ENCODE measurements around the gene MARCHF6. TPM values are rescaled to one million over a fixed set of nuclear protein-coding genes. Genes with fewer than 3 reads are reported as not detected.
"Not testable (repeated sequence)": the region's sequence is repeated elsewhere in the genome, so short reads cannot be mapped to it uniquely, and the experiment has no call there.

MARCHF6 gene
- total RNA-seq, 4 donors from 2014 or later, result 27.6 to 67.1 (median 37.0) TPM

DNA sequence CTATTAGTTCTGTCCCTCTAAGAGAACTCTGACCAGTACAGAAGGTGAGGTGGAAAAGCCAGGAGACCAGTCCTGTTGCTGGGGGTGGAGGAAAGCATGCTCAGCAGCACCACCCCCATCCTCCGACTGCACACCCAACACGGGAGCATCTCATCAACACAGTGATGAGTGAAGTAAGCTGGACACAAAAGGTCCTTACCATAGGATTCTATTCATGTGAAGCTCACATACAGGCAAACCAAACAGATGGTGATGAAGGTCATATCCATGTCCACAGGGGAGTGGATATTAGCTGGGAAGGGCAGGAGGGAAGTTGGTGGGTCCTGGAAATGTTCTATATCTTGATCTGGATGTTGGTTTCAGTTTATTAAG, 14.8 kb upstream of the MARCHF6 start:
- DNase-seq, result no peak
- no peaks in the 10 kb centered on the region for H3K36me3 ChIP-seq
- intact Hi-C loops (cut with DNase I), result no loop called here
- H3K4me1 ChIP-seq, result peaks cover 0 to 11% (median 4%) of the 10 kb centered on the region in 3 donors
- H3K27me3 ChIP-seq, result peaks cover 0 to 10% (median 0%) of the 10 kb centered on the region in 4 donors
- H3K9me3 ChIP-seq, result no peaks in the 10 kb centered on the region
- TF ChIP-seq POLR2A (IDR thresholded peaks at IDR 0.05), result no peak
- TF ChIP-seq, protein P1, sequence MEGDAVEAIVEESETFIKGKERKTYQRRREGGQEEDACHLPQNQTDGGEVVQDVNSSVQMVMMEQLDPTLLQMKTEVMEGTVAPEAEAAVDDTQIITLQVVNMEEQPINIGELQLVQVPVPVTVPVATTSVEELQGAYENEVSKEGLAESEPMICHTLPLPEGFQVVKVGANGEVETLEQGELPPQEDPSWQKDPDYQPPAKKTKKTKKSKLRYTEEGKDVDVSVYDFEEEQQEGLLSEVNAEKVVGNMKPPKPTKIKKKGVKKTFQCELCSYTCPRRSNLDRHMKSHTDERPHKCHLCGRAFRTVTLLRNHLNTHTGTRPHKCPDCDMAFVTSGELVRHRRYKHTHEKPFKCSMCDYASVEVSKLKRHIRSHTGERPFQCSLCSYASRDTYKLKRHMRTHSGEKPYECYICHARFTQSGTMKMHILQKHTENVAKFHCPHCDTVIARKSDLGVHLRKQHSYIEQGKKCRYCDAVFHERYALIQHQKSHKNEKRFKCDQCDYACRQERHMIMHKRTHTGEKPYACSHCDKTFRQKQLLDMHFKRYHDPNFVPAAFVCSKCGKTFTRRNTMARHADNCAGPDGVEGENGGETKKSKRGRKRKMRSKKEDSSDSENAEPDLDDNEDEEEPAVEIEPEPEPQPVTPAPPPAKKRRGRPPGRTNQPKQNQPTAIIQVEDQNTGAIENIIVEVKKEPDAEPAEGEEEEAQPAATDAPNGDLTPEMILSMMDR (IDR thresholded peaks at IDR 0.05), result no peak
- 100% methylated on average over 1 of the region's 2 CpGs for WGBS, 2 donors
- H3K27ac ChIP-seq, result no peak overlapping the region
- no peak overlapping the region for H3K4me3 ChIP-seq

DNA sequence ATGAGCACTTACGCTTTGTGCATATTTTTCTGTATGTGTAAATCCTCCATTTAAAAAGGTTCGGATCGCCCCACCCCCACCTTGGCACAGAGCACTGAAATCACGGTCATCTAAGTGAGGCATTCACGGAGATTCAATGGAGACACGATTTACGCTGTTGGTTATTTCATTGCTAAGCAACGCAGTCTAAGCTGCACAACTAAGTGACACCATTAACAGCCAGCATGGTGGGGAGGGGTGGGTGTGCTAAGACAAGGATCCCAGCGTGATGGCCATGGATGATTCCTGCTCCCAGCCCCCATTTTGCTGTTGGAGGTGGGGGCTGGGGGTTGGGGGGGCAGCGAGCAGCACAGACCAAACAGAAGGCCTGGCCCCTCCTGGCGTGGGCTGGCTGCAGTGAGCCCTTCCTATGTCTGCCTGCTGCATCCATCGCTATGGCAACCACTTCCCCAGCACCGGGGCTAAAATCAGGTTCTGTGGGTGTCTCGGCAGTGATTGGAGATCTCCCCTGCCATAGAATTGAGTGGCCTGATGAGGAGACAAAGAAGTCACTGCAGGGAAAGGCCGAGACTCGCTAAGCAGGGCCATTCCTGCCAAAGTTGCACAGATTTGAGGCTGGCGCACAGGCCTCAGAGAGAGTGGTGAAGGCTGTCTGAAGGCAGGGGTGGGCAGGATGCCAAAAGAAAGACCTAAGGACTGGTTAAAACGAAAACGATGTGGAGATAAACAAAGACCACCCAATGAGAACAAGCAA, 14.3 kb upstream of the MARCHF6 start:
- Histone ChIP-seq H3K27ac (no peak overlapping the region), H3K27me3 (peaks cover 0 to 5% (median 0%) of the 10 kb centered on the region in 4 donors), H3K4me1 (peaks cover 0 to 6% (median 0%) of the 10 kb centered on the region in 3 donors), H3K36me3 (no peaks in the 10 kb centered on the region), H3K9me3 (no peaks in the 10 kb centered on the region), H3K4me3 (no peak overlapping the region)
- WGBS, 2 donors, result 68 to 71% methylated on average over 14 to 19 of the region's 19 CpGs
- TF ChIP-seq, protein P1 (IDR thresholded peaks at IDR 0.05), result no peak
- TF ChIP-seq POLR2A (IDR thresholded peaks at IDR 0.05), result no peak
- DNase-seq, result no peak
- intact Hi-C loops (cut with DNase I), result no loop called here

DNA sequence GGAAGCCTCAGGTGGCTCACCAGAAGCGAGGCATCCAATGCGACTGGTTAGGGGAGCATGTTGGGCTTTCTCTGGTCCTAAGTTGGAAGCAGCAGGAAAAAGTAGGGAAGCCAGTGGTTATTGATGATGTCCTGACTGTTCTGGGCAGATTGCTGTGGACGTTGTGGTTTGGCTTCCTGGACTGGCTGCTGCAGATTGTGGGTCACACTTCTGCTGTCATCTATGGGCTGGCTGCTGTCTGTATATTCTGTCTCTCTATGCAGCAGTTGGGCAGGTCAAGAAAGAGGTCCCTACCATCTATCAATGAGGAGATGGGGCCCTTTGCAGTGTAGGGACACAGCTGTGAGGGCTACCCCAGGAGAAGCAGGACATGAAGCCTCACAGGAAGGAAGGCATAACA, 13.5 kb upstream of the MARCHF6 start:
- Histone ChIP-seq H3K27ac (no peak overlapping the region), H3K27me3 (no peaks in the 10 kb centered on the region), H3K4me3 (no peak overlapping the region), H3K4me1 (peaks cover 0 to 5% (median 0%) of the 10 kb centered on the region in 3 donors), H3K9me3 (no peaks in the 10 kb centered on the region), H3K36me3 (no peaks in the 10 kb centered on the region)
- no peak for TF ChIP-seq POLR2A (IDR thresholded peaks at IDR 0.05)
- TF ChIP-seq, protein P1 (IDR thresholded peaks at IDR 0.05), result no peak
- WGBS, 2 donors, result 71 to 76% methylated on average over 3 of the region's 3 CpGs
- intact Hi-C loops (cut with DNase I), result no loop called here
- DNase-seq, result no peak

DNA sequence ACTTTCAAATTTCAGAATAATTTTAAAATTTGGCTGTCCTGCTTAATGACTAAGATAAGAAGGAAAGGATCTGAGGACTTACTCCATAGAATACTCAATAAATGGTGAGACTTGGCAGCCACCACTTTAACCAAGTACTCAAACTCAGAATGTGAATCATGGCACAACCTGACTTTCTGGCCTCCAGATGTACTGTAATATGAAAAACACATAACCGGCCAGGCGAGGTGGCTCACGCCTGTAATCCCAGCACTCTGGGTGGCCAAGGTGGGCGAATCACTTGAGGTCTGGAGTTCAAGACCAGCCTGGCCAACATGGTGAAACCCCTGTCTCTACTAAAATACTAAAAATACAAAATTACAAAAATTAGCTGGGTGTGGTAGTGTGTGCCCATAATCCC, 10.0 kb upstream of the MARCHF6 start:
- Histone ChIP-seq H3K27ac (no peak overlapping the region), H3K27me3 (no peaks in the 10 kb centered on the region), H3K9me3 (no peaks in the 10 kb centered on the region), H3K36me3 (no peaks in the 10 kb centered on the region), H3K4me1 (peaks cover 0 to 5% (median 0%) of the 10 kb centered on the region in 3 donors), H3K4me3 (no peak overlapping the region)
- intact Hi-C loops (cut with DNase I), result no loop called here
- TF ChIP-seq POLR2A (IDR thresholded peaks at IDR 0.05), result no peak
- TF ChIP-seq, protein P1 (IDR thresholded peaks at IDR 0.05), result no peak
- DNase-seq, result no peak
- WGBS, 2 donors, result 39 to 52% methylated on average over 4 of the region's 4 CpGs

DNA sequence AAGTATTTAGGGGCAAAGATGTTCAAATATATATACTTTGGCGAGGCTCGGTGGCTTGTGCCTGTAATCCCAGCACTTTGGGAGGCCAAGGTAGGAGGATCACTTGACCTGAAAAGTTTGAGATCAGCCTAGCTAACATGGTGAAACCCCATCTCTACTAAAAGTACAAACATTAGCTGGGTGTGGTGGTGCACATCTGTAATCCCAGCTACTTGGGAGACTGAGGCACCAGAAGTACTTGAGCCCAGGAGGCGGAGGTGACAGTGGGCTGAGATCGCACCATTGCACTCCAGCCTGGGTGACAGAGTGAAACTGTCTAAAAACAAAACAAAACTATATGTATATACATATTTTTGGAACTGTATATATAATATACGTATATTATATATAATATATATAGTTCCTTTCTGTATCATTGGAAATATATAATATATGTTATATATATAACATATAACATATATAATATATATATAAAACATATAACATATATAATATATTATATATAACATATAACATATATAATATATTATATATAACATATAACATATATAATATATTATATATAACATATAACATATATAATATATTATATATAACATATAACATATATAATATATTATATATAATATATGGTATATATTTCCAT, 8.9 kb upstream of the MARCHF6 start:
- WGBS, 2 donors, result 93 to 96% methylated on average over 5 of the region's 5 CpGs
- H3K4me1 ChIP-seq; H3K9me3 ChIP-seq; H3K27ac ChIP-seq; DNase-seq; H3K27me3 ChIP-seq; intact Hi-C loops (cut with DNase I); H3K4me3 ChIP-seq; H3K36me3 ChIP-seq: not testable (repeated sequence)

All from esophagus squamous epithelium (tissue), 5 donors.